IMR-90 (cell line): ENCODE measurements around the gene SLC22A7. TPM values are rescaled to one million over a fixed set of nuclear protein-coding genes. Genes with fewer than 3 reads are reported as not detected.
"Not testable (repeated sequence)": the region's sequence is repeated elsewhere in the genome, so short reads cannot be mapped to it uniquely, and the experiment has no call there.

ENCODE experiments used
- ATAC-seq: fragments of 200-7000 bp; cut with Tn5 transposase; 2 replicates; pipeline ENCODE4 v1.9.1; 2020; ENCODE audit warnings: low read depth, mild to moderate bottlenecking, moderate library complexity
- BruUV-seq: library from RNA; stranded (reverse); fragments of 400-500 nt; replicated peaks from 2 replicates; lab custom pipeline; 2021; lab: Mats Ljungman, UMichigan
- CTCF ChIA-PET: fragments of 300-600 bp; formaldehyde crosslinking; extraction: SDS; loops from one replicate; lab custom pipeline; 2021; ENCODE audit warnings: antibody characterized with exemption; lab: Yijun Ruan, JAX
- POLR2A ChIA-PET: fragments of 300-600 bp; sonication (Branson Sonifier 250); formaldehyde crosslinking; loops from one replicate; lab custom pipeline; 2022; ENCODE audit warnings: antibody characterized with exemption; ENCODE audit not compliant: unreplicated experiment; lab: Charles Lee
- DNase-seq: peaks from one replicate; pipeline ENCODE4 v3.0.0; 2013
- H2AFZ ChIP-seq: replicated peaks from 2 replicates; pipeline ENCODE3; 2013; ENCODE audit warnings: low read length, mild to moderate bottlenecking; ENCODE audit not compliant: poor library complexity
- H2AK5ac ChIP-seq: 2 replicates; pipeline ENCODE4 v1.6.1; 2013; ENCODE audit warnings: low read depth, low read length, inconsistent platforms
- H2AK9ac ChIP-seq: replicated peaks from 2 replicates; pipeline ENCODE3; 2013; ENCODE audit warnings: mild to moderate bottlenecking, low read depth, low read length, moderate library complexity; ENCODE audit not compliant: poor library complexity
- H2BK120ac ChIP-seq: 2 replicates; pipeline ENCODE4 v1.6.1; 2013; ENCODE audit warnings: low read depth, low read length, inconsistent platforms
- H2BK15ac ChIP-seq: 3 replicates; pipeline ENCODE4 v1.6.1; 2013; ENCODE audit warnings: low read depth, low read length, inconsistent platforms
- H2BK20ac ChIP-seq: 2 replicates; pipeline ENCODE4 v1.6.1; 2013; ENCODE audit warnings: low read depth, mild to moderate bottlenecking, inconsistent platforms, low read length, moderate library complexity
- H2BK5ac ChIP-seq: 2 replicates; pipeline ENCODE4 v1.6.1; 2013; ENCODE audit warnings: mild to moderate bottlenecking, low read depth, low read length, inconsistent platforms; ENCODE audit not compliant: poor library complexity, severe bottlenecking
- H3K14ac ChIP-seq: replicated peaks from 2 replicates; pipeline ENCODE4 v1.6.1; 2013; ENCODE audit warnings: low read depth, low read length, inconsistent platforms
- H3K18ac ChIP-seq: 2 replicates; pipeline ENCODE4 v1.6.1; 2013; ENCODE audit warnings: low read depth, low read length, control low read depth
- H3K23ac ChIP-seq: 2 replicates; pipeline ENCODE4 v1.6.1; 2013; ENCODE audit warnings: low read depth, low read length, inconsistent platforms
- H3K27ac ChIP-seq: 2 replicates; pipeline ENCODE4 v1.5.1; 2013; ENCODE audit warnings: mild to moderate bottlenecking, control low read depth, low read length; ENCODE audit not compliant: insufficient read depth
- H3K27me3 ChIP-seq: 2 replicates; pipeline ENCODE4 v1.6.1; 2013; ENCODE audit warnings: low read length; ENCODE audit not compliant: control insufficient read depth, insufficient read depth
- H3K36me3 ChIP-seq: 2 replicates; pipeline ENCODE4 v1.6.1; 2013; ENCODE audit warnings: low read length, mixed read lengths; ENCODE audit not compliant: control insufficient read depth, insufficient read depth
- H3K4ac ChIP-seq: 2 replicates; pipeline ENCODE4 v1.6.1; 2013; ENCODE audit warnings: low read depth, low read length, inconsistent platforms
- H3K4me1 ChIP-seq: 2 replicates; pipeline ENCODE4 v1.6.1; 2013; ENCODE audit warnings: low read length, mixed read lengths; ENCODE audit not compliant: control insufficient read depth, insufficient read depth
- H3K4me2 ChIP-seq: 2 replicates; pipeline ENCODE4 v1.6.1; 2013; ENCODE audit warnings: low read depth, mild to moderate bottlenecking, control low read depth, low read length, moderate library complexity
- H3K4me3 ChIP-seq: 2 replicates; pipeline ENCODE4 v1.5.1; 2013; ENCODE audit warnings: low read depth, mild to moderate bottlenecking, control low read depth, low read length, moderate library complexity; ENCODE audit not compliant: insufficient read depth
- H3K56ac ChIP-seq: 2 replicates; pipeline ENCODE4 v1.6.1; 2013; ENCODE audit warnings: low read length, inconsistent platforms; ENCODE audit not compliant: insufficient read depth; ENCODE audit errors: extremely low read depth
- H3K79me1 ChIP-seq, 2 experiments: 2 replicates each; pipeline ENCODE4 v1.6.1; 2013; ENCODE audit warnings: low read length in 2 of 2, inconsistent platforms in 1 of 2, low read depth in 1 of 2
- H3K9ac ChIP-seq: 2 replicates; pipeline ENCODE4 v1.6.1; 2013; ENCODE audit warnings: low read depth, low read length, control low read depth
- H3K9me1 ChIP-seq: 2 replicates; pipeline ENCODE4 v1.6.1; 2013; ENCODE audit warnings: low read length, inconsistent platforms; ENCODE audit not compliant: insufficient read depth
- H3K9me3 ChIP-seq: 2 replicates; pipeline ENCODE4 v1.6.1; 2013; ENCODE audit warnings: low read length; ENCODE audit not compliant: control insufficient read depth, insufficient read depth
- H4K20me1 ChIP-seq: 2 replicates; pipeline ENCODE4 v1.6.1; 2013; ENCODE audit warnings: low read length, inconsistent platforms; ENCODE audit not compliant: insufficient read depth
- H4K5ac ChIP-seq: 2 replicates; pipeline ENCODE4 v1.6.1; 2013; ENCODE audit warnings: mild to moderate bottlenecking, low read depth, low read length, control low read depth
- H4K8ac ChIP-seq, 2 experiments: 2 replicates each; pipeline ENCODE4 v1.6.1; 2013; ENCODE audit warnings: low read depth in 2 of 2, low read length in 2 of 2, control low read depth in 1 of 2, inconsistent platforms in 1 of 2
- H4K91ac ChIP-seq: 2 replicates; pipeline ENCODE4 v1.6.1; 2013; ENCODE audit warnings: low read depth, low read length, inconsistent platforms; ENCODE audit not compliant: insufficient read depth
- MAZ ChIP-seq: IDR thresholded peaks from 2 replicates; pipeline ENCODE4 v1.6.1; 2012; ENCODE audit warnings: low read depth, mild to moderate bottlenecking, low read length, improper control_type of control experiment, moderate library complexity, borderline replicate concordance
- RAD21 ChIP-seq: IDR thresholded peaks from 2 replicates; pipeline ENCODE4 v1.6.1; 2012; ENCODE audit warnings: low read length, improper control_type of control experiment
- WGBS, 2 experiments: methylation state at CpG; one replicate each; pipeline versions ENCODE4 v1.1.5 to v1.1.7; 2013; ENCODE audit warnings: missing lambda C conversion rate in 2 of 2; ENCODE audit not compliant: insufficient read length in 1 of 2; ENCODE audit errors: extremely low coverage in 2 of 2; 5-methylcytosine and 5-hydroxymethylcytosine counted together
- dilution Hi-C: fragments of 300-500 bp; cut with HindIII; formaldehyde crosslinking; loops from one replicate; pipeline ENCODE4 v1.14.3; 2018; ENCODE audit warnings: low sequenced_read_pairs; ENCODE audit not compliant: unreplicated experiment
- in situ Hi-C: fragments of 300-500 bp; cut with MboI; formaldehyde crosslinking; loops from 3 replicates; pipeline ENCODE4 v1.14.3; 2019; ENCODE audit warnings: low sequenced_read_pairs, inconsistent platforms, mixed read lengths
- intact Hi-C: fragments of 100-400 bp; cut with micrococcal nuclease; formaldehyde crosslinking; loops from 2 replicates; pipeline ENCODE4 v1.10.0; 2022
- polyA plus RNA-seq, 3 experiments: library from polyadenylated mRNA; depleted of rRNA; stranded (reverse); fragments of >200 nt; gene quantifications; 2 replicates each; pipeline ENCODE4 v1.2.3, GENCODE V29; 2012; ENCODE audit warnings: low replicate concordance in 1 of 3
- total RNA-seq: library from RNA; depleted of rRNA; stranded (reverse); fragments of >200 nt; gene quantifications from 2 replicates; pipeline ENCODE4 v1.2.3, GENCODE V29; 2012

SLC22A7 gene
- total and polyA plus RNA-seq, 2 of the 4 experiments (the other 2 are of a cell fraction), result not detected

- dilution Hi-C loops (no loop called here), in situ Hi-C loops (no loop called here), intact Hi-C loops (no loop called here)
- TF ChIP-seq RAD21, result no peak
- no peak for TF ChIP-seq MAZ
- H3K36me3 ChIP-seq, result peaks cover 18% of the 10 kb centered on the region
- H3K9me1 ChIP-seq, result no peaks in the 10 kb centered on the region
- no peak overlapping the region for H4K5ac ChIP-seq
- no peaks in the 10 kb centered on the region for H3K9me3 ChIP-seq
- ChIA-PET POLR2A (no interaction called here), CTCF (no interaction called here)
- ATAC-seq (no peak), DNase-seq (no peak)
- H3K4me2 ChIP-seq, result no peak overlapping the region
- no TSS peak for BruUV-seq
- H2BK120ac ChIP-seq, result no peak overlapping the region
- no peak overlapping the region for H3K56ac ChIP-seq
- no peaks in the 10 kb centered on the region for H3K27me3 ChIP-seq
- no peak overlapping the region for H2BK20ac ChIP-seq
- no peak overlapping the region for H2AFZ ChIP-seq
- no peaks in the 10 kb centered on the region for H3K4me1 ChIP-seq
- no peak overlapping the region for H3K18ac ChIP-seq
- no peak overlapping the region for H4K91ac ChIP-seq
- H2AK5ac ChIP-seq, result no peak overlapping the region
- H4K8ac ChIP-seq, result no peak overlapping the region
- H3K4me3 ChIP-seq, result no peak overlapping the region
- H3K23ac ChIP-seq, result no peak overlapping the region
- H4K20me1 ChIP-seq, result no peaks in the 10 kb centered on the region
- H3K4ac ChIP-seq, result no peak overlapping the region
- no peak overlapping the region for H2BK15ac ChIP-seq
- no peak overlapping the region for H3K27ac ChIP-seq
- 77% methylated on average over 3 of the region's 3 CpGs; no CpG with 5 or more reads in 1 of the 2 experiments for WGBS, 2 experiments
- H3K14ac ChIP-seq, result no peak overlapping the region
- no peak overlapping the region for H2BK5ac ChIP-seq
- H3K9ac ChIP-seq, result no peak overlapping the region
- no peaks in the 10 kb centered on the region for H3K79me1 ChIP-seq
- no peak overlapping the region for H2AK9ac ChIP-seq
Measured at GRCh38 chr6:43347444-43347843, 49.4 kb downstream of the SLC22A7 start.

GRCh38 chr6:43351951-43352350, 53.9 kb downstream of the SLC22A7 start:
- POLR2A ChIA-PET, H2AK9ac ChIP-seq, H2AFZ ChIP-seq, H3K9me1 ChIP-seq, H2BK15ac ChIP-seq, H4K8ac ChIP-seq, CTCF ChIA-PET, H3K23ac ChIP-seq, H3K4me1 ChIP-seq, H3K27me3 ChIP-seq, intact Hi-C loops, BruUV-seq, DNase-seq, H4K5ac ChIP-seq, H2BK120ac ChIP-seq, H2AK5ac ChIP-seq, H3K56ac ChIP-seq, H2BK20ac ChIP-seq, dilution Hi-C loops, H2BK5ac ChIP-seq, H4K20me1 ChIP-seq, H3K4me2 ChIP-seq, H4K91ac ChIP-seq, ATAC-seq, H3K14ac ChIP-seq, H3K9ac ChIP-seq, H3K27ac ChIP-seq, H3K18ac ChIP-seq, H3K9me3 ChIP-seq, H3K4ac ChIP-seq, H3K4me3 ChIP-seq, in situ Hi-C loops: not testable (repeated sequence)
- Histone ChIP-seq H3K36me3 (peaks cover 26% of the 10 kb centered on the region), H3K79me1 (peaks cover 10 to 18% of the 10 kb centered on the region in 2 experiments; a peak in 3 of 4 replicates)
- WGBS, 2 experiments, result no CpG with 5 or more reads among the region's 5 CpGs
